ENCODE results near the gene ARL9. TPM values are rescaled to one million over a fixed set of nuclear protein-coding genes. Genes with fewer than 3 reads are reported as not detected.

ARL9 gene, protein sequence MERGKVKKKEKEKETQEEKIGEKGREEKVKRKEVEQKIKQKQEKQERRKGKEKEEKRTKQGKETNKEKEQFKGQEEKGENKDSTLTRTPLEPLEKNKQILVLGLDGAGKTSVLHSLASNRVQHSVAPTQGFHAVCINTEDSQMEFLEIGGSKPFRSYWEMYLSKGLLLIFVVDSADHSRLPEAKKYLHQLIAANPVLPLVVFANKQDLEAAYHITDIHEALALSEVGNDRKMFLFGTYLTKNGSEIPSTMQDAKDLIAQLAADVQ
- 0.99 TPM for total RNA-seq

DNA sequence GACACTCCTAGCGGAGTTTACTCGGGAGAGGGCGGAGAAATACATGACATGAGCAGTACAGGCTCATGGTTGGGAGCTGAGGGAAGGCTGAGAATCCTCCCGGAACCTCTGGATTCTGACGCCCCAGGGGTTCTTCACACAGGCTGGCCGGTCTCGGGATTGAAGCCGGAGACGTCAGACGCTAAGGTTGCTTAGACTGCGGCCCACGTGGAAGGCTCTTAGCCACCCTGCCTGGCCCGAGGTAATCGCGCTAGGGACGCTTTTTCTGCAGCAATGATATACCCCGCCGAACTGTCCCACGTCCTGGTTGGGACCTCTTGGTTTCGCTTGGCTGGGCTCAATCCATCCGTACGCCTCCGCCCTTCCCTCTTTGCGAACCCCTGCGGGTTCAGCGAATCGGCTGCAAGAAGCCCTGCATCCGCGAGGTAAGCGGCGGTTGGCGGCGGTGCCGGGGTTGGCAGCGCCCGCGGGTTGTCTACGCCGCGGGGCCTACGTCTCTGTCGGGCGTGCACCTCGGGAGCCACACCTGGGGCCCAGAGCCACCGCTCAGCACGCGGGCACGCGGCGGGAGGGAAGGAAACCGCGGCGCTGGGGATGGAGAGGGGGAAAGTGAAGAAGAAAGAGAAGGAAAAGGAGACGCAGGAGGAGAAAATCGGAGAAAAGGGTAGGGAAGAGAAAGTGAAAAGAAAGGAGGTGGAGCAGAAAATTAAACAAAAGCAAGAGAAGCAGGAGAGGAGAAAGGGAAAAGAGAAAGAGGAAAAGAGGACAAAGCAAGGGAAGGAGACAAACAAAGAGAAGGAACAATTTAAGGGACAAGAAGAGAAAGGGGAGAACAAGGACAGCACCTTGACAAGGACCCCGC lies at the start of gene ARL9:
TSS of gene ARL9 (plus strand) at position 523 of the 862 bp plus-strand sequence. CDS start at position 595, 72 bp downstream.

DNA sequence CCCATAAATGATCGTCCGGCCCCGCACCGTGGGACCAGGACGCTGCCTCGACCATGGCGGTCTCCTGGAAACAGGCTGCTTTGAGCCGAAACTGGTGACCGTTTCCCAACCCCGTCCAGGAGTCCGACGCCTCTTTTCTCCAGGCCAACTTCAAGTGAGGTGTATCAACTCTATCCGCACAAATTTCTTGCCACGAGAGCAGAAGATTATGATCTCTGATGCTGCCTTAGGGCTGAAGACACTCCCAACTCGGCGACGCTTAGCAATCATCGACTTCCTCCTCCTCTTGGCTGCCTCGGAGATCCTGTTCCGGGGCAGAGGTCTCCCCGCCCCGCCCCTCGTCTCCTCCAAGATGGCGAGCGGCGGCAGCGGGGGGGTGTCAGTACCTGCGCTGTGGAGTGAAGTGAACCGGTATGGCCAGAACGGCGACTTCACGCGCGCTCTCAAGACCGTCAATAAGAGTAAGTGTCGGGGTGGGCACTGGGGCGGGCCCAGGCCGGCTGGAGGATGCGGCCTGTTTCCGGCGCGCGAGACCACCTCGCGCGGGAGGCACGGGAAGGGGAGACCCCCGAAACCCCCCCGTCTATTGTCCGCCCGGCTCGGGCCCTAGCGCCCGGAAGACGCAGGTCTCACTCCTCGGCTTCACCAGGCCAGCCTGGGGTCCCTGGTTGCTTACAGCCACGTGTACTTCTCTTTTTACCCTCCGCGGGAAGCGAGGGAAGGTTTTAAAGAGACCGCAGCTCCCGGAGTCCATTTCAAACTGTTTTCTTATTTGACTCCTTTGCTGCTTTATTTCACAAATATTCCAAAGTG lies 38.1 kb upstream of the ARL9 start, which contains the start of gene SRP72:
TSS of gene SRP72 (plus strand) at position 334 of the 813 bp plus-strand sequence. CDS start at position 353, 19 bp downstream.

Other genes starting within 250 kb of the ARL9 start
- 35.7 TPM for gene AASDH, start 118.3 kb upstream of the ARL9 start, total RNA-seq
- 17.5 TPM for gene PPAT, start 70.2 kb upstream of the ARL9 start, total RNA-seq
- gene PAICS, start 69.5 kb upstream of the ARL9 start, total RNA-seq, result 51.0 TPM
- gene SRP72, start 38.2 kb upstream of the ARL9 start, total RNA-seq, result 95.1 TPM
- gene HOPX, start 175.5 kb downstream of the ARL9 start, total RNA-seq, result 26.4 TPM

Data from camera-type eye (tissue), 1 donor.